Mesothelial cell of epicardium (in vitro differentiated cells): ENCODE results near the gene RASEF. TPM values are rescaled to one million over a fixed set of nuclear protein-coding genes. Genes with fewer than 3 reads are reported as not detected.

Source experiments
- DNase-seq, 2 experiments: peaks; one replicate each; pipeline ENCODE4 v3.0.0; 2021; ENCODE audit warnings: low spot score in 2 of 2; ENCODE audit not compliant: unreplicated experiment in 2 of 2
- H3K27ac Mint-ChIP-seq: 2 replicates; pipeline ENCODE4 v1.8.0; 2021; ENCODE audit warnings: mixed read lengths
- H3K27me3 Mint-ChIP-seq: 2 replicates; pipeline ENCODE4 v1.8.0; 2021; ENCODE audit warnings: low read depth, mixed read lengths
- H3K36me3 Mint-ChIP-seq: 2 replicates; pipeline ENCODE4 v1.8.0; 2021; ENCODE audit warnings: mixed read lengths
- H3K4me1 Mint-ChIP-seq: 2 replicates; pipeline ENCODE4 v1.8.0; 2021; ENCODE audit warnings: mixed read lengths
- H3K4me3 Mint-ChIP-seq: 2 replicates; pipeline ENCODE4 v1.8.0; 2021; ENCODE audit warnings: mild to moderate bottlenecking, moderate library complexity, mixed read lengths
- H3K9me3 Mint-ChIP-seq: 2 replicates; pipeline ENCODE4 v1.8.0; 2021; ENCODE audit warnings: mixed read lengths
- total RNA-seq: library from RNA; stranded (reverse); gene quantifications from 3 replicates; pipeline ENCODE4 v1.2.1, GENCODE V29; 2021
- TF ChIP-seq, protein P1 (sequence below): fragments of 200-600 bp; sonication (generic); IDR thresholded peaks from one replicate; pipeline ENCODE4 v1.5.0; 2021; ENCODE audit warnings: antibody characterized with exemption; ENCODE audit not compliant: unreplicated experiment

The RASEF gene
- total RNA-seq, 1 donor from 2014 or later = 4.0 TPM

- Mint-ChIP-seq H3K36me3 (peaks cover 14% of the 10 kb centered on the region), H3K27ac (no peak overlapping the region), H3K9me3 (peaks cover 19% of the 10 kb centered on the region), H3K4me3 (no peak overlapping the region), H3K4me1 (peaks cover 13% of the 10 kb centered on the region), H3K27me3 (no peaks in the 10 kb centered on the region)
- DNase-seq = no peak
- TF ChIP-seq, protein P1, sequence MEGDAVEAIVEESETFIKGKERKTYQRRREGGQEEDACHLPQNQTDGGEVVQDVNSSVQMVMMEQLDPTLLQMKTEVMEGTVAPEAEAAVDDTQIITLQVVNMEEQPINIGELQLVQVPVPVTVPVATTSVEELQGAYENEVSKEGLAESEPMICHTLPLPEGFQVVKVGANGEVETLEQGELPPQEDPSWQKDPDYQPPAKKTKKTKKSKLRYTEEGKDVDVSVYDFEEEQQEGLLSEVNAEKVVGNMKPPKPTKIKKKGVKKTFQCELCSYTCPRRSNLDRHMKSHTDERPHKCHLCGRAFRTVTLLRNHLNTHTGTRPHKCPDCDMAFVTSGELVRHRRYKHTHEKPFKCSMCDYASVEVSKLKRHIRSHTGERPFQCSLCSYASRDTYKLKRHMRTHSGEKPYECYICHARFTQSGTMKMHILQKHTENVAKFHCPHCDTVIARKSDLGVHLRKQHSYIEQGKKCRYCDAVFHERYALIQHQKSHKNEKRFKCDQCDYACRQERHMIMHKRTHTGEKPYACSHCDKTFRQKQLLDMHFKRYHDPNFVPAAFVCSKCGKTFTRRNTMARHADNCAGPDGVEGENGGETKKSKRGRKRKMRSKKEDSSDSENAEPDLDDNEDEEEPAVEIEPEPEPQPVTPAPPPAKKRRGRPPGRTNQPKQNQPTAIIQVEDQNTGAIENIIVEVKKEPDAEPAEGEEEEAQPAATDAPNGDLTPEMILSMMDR = no peak
Measured at GRCh38 chr9:83020864-83021263, 42.1 kb downstream of the RASEF start.

DNA sequence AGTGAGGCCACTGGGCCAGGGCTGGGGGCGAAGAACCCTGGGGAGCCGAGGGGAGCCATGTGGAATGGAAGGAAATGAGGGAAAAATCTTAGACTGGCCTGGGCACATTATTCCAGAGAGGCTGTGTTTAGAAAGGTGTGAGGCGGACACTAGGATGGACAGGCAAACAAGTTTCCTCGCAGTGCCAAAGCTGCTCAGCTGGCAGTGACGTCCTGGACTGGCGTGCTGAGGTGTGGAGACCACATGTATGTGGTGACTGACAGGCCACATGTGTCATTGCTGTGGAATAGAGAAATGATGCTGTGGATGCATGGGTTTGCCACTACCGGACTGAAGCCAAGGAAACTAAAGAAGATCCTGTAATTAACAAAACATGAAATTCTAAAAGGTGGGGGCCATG is 42.6 kb downstream of the RASEF start:
- Mint-ChIP-seq H3K4me3 (no peak overlapping the region), H3K27me3 (no peaks in the 10 kb centered on the region), H3K4me1 (peaks cover 13% of the 10 kb centered on the region), H3K36me3 (peaks cover 14% of the 10 kb centered on the region), H3K27ac (no peak overlapping the region), H3K9me3 (peaks cover 19% of the 10 kb centered on the region)
- TF ChIP-seq, protein P1 = no peak
- DNase-seq = no peak

DNA sequence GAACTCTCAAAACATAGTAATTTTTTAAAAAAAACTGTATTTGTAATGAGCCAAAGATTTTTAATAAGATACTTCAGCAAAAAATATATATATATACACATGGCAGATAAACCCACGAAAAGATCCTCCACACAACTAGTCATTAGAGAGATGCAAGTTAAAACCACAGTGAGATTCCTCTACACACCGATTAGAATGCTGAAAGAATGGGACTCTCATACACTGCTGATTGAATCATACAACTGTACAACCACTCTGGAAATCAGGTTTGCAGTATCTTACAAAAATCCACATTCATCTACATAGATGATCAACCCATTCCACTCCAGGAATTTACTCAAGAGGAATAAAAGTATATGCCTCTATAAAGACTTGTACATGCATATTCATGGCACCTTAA is 43.7 kb downstream of the RASEF start:
- H3K27me3 Mint-ChIP-seq = no peaks in the 10 kb centered on the region
- no peak for DNase-seq
- peaks cover 3% of the 10 kb centered on the region for H3K4me1 Mint-ChIP-seq
- TF ChIP-seq, protein P1 = no peak
- peaks cover 19% of the 10 kb centered on the region for H3K9me3 Mint-ChIP-seq
- H3K27ac Mint-ChIP-seq = no peak overlapping the region
- peaks cover 14% of the 10 kb centered on the region for H3K36me3 Mint-ChIP-seq
- H3K4me3 Mint-ChIP-seq = no peak overlapping the region

DNA sequence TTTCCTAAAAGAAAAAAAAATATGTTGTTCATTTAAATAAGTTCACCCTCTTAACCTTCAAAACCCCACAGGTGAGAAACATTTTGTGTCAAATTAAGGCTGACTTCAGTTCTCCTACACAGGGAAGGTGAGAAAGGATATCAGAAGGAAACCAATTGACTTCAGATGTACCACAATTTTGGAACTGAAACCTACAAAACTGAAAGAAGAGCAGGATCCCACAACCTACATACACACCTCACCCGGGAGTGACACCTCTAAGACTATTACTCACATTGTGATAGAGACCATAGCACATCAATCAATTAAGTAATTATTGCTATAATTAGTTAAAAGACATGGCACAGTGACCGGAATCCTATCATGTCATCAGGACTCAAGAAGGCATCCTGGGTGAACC is 47.0 kb downstream of the RASEF start:
- Mint-ChIP-seq H3K9me3 (peaks cover 19% of the 10 kb centered on the region), H3K4me3 (no peak overlapping the region), H3K36me3 (peaks cover 14% of the 10 kb centered on the region), H3K4me1 (peaks cover 8% of the 10 kb centered on the region), H3K27me3 (no peaks in the 10 kb centered on the region), H3K27ac (no peak overlapping the region)
- TF ChIP-seq, protein P1 = no peak
- DNase-seq = no peak

- TF ChIP-seq, protein P1 = no peak
- no peaks in the 10 kb centered on the region for H3K27me3 Mint-ChIP-seq
- no peak overlapping the region for H3K4me3 Mint-ChIP-seq
- H3K27ac Mint-ChIP-seq = no peak overlapping the region
- H3K36me3 Mint-ChIP-seq = peaks cover 9% of the 10 kb centered on the region
- peaks cover 8% of the 10 kb centered on the region for H3K4me1 Mint-ChIP-seq
- DNase-seq = no peak
- peaks cover 12% of the 10 kb centered on the region for H3K9me3 Mint-ChIP-seq
Measured at GRCh38 chr9:83013867-83014605, 48.9 kb downstream of the RASEF start.
